A673 (cell line): ENCODE results near the gene NETO2. TPM values are rescaled to one million over a fixed set of nuclear protein-coding genes. Genes with fewer than 3 reads are reported as not detected.
"Not testable (repeated sequence)": the region's sequence is repeated elsewhere in the genome, so short reads cannot be mapped to it uniquely, and the experiment has no call there.

Experiments used
- BruUV-seq: library from RNA; stranded (reverse); fragments of 400-500 nt; replicated peaks from 2 replicates; lab custom pipeline; 2021; lab: Mats Ljungman, UMichigan
- CTCF ChIA-PET: fragments of 300-600 bp; sonication (Branson Sonifier 250); formaldehyde crosslinking; loops from one replicate; lab custom pipeline; 2022; ENCODE audit warnings: antibody characterized with exemption; lab: Charles Lee
- POLR2A ChIA-PET: fragments of 300-600 bp; sonication (Branson Sonifier 250); formaldehyde crosslinking; loops from one replicate; lab custom pipeline; 2022; ENCODE audit warnings: antibody characterized with exemption; ENCODE audit not compliant: low non-redundant PET; lab: Charles Lee
- DNase-seq: peaks from one replicate; pipeline ENCODE4 v3.0.0-alpha.2; 2015; ENCODE audit warnings: low spot score
- H3K27ac ChIP-seq: fragments of 200-600 bp; sonication (generic); 2 replicates; pipeline ENCODE4 v1.5.1; 2016; ENCODE audit warnings: mixed run types, low read depth, mild to moderate bottlenecking, mixed read lengths, antibody characterized with exemption, low read length; ENCODE audit not compliant: poor library complexity, severe bottlenecking
- H3K27me3 ChIP-seq: fragments of 200-600 bp; sonication (generic); replicated peaks from 2 replicates; pipeline ENCODE4 v1.6.1; 2017; ENCODE audit warnings: mixed run types, low read depth, mild to moderate bottlenecking, mixed read lengths, antibody characterized with exemption, low read length; ENCODE audit not compliant: insufficient read depth, poor library complexity
- H3K36me3 ChIP-seq: fragments of 200-600 bp; sonication (generic); 2 replicates; pipeline ENCODE4 v1.6.1; 2016; ENCODE audit warnings: mixed run types, mild to moderate bottlenecking, mixed read lengths, antibody characterized with exemption, low read length; ENCODE audit not compliant: insufficient read depth, poor library complexity, severe bottlenecking
- H3K4me1 ChIP-seq: fragments of 200-600 bp; sonication (generic); 2 replicates; pipeline ENCODE4 v1.6.1; 2017; ENCODE audit warnings: mixed run types, mild to moderate bottlenecking, mixed read lengths, antibody characterized with exemption, low read length; ENCODE audit not compliant: insufficient read depth, poor library complexity, severe bottlenecking
- H3K4me3 ChIP-seq: fragments of 200-600 bp; sonication (generic); 2 replicates; pipeline ENCODE4 v1.5.1; 2016; ENCODE audit warnings: low read depth, mixed run types, mild to moderate bottlenecking, mixed read lengths, low read length; ENCODE audit not compliant: poor library complexity, severe bottlenecking
- H3K9me3 ChIP-seq: fragments of 200-600 bp; sonication (generic); 2 replicates; pipeline ENCODE4 v1.6.1; 2016; ENCODE audit warnings: mixed run types, low read depth, mild to moderate bottlenecking, mixed read lengths, antibody characterized with exemption, low read length; ENCODE audit not compliant: poor library complexity, severe bottlenecking
- EZH2 ChIP-seq: fragments of 200-600 bp; sonication (generic); IDR thresholded peaks from 2 replicates; pipeline ENCODE4 v1.6.1; 2017; ENCODE audit warnings: borderline replicate concordance, low read depth, mild to moderate bottlenecking, mixed read lengths, antibody characterized with exemption, low read length; ENCODE audit not compliant: poor library complexity, severe bottlenecking
- intact Hi-C: fragments of 100-400 bp; cut with micrococcal nuclease; formaldehyde crosslinking; loops from one replicate; pipeline ENCODE4 v1.10.0; 2022; ENCODE audit not compliant: unreplicated experiment
- total RNA-seq: library from RNA; stranded (reverse); gene quantifications from 2 replicates; pipeline ENCODE4 v1.2.3, GENCODE V29; 2021
- TF ChIP-seq, protein P1 (sequence below): fragments of 300-800, 200-600 bp; sonication (generic); conservative IDR thresholded peaks from 2 replicates; pipeline ENCODE4 v1.5.1; 2017; ENCODE audit warnings: low read depth, mild to moderate bottlenecking, antibody characterized with exemption, low read length, moderate library complexity, mixed read lengths

Gene NETO2
- total RNA-seq, 1 experiment from 2014 or later: 68.7 TPM

DNA sequence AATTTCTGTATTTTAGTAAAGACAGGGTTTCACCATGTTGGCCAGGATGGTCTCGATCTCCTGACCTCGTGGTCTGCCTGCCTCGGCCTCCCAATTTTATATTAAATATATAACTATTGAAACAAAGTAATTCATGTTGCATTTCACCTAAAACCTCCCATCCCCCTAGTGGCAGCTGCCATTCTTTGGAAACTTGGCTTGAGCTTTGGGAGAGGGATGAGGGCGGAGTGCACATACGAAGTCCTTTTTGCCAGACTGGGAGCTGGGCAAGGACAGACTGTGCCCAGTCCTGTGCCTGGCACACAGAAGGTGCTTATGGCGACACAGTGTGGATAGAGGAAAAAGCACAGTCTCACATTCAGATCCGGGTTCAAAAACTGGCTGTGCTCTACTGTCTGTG is 83.8 kb downstream of the NETO2 start:
- Histone ChIP-seq H3K27me3 (no peaks in the 10 kb centered on the region), H3K9me3 (no peaks in the 10 kb centered on the region), H3K4me1 (peaks cover 8% of the 10 kb centered on the region), H3K36me3 (no peaks in the 10 kb centered on the region), H3K27ac (no peak overlapping the region), H3K4me3 (no peak overlapping the region)
- CTCF ChIA-PET: no interaction called here
- POLR2A ChIA-PET: no interaction called here
- TF ChIP-seq EZH2: no peak
- TF ChIP-seq, protein P1, sequence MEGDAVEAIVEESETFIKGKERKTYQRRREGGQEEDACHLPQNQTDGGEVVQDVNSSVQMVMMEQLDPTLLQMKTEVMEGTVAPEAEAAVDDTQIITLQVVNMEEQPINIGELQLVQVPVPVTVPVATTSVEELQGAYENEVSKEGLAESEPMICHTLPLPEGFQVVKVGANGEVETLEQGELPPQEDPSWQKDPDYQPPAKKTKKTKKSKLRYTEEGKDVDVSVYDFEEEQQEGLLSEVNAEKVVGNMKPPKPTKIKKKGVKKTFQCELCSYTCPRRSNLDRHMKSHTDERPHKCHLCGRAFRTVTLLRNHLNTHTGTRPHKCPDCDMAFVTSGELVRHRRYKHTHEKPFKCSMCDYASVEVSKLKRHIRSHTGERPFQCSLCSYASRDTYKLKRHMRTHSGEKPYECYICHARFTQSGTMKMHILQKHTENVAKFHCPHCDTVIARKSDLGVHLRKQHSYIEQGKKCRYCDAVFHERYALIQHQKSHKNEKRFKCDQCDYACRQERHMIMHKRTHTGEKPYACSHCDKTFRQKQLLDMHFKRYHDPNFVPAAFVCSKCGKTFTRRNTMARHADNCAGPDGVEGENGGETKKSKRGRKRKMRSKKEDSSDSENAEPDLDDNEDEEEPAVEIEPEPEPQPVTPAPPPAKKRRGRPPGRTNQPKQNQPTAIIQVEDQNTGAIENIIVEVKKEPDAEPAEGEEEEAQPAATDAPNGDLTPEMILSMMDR: no peak
- intact Hi-C loops: no loop called here
- DNase-seq: no peak
- BruUV-seq: no TSS peak

DNA sequence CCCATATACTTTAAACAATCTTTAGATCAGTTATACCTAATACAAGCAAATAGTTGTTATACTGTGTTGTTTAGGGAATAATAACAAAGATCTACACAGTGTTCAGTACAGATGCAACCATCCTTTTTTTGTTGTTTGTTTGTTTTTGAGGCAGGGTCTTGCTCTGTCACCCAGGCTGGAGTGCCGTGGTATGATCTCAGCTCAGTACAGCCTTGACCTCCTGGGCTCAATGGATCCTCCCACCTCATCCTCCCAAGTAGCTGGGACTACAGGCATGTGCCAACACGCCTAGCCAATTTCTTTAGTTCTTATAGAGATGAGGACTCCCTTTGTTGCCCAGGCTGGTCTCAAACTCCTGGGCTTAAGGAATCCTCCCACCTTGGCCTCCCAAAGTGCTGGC is 84.6 kb downstream of the NETO2 start:
- H3K36me3 ChIP-seq, BruUV-seq, POLR2A ChIA-PET, H3K4me1 ChIP-seq, CTCF ChIA-PET, H3K27ac ChIP-seq, H3K27me3 ChIP-seq, H3K4me3 ChIP-seq, DNase-seq, intact Hi-C loops, H3K9me3 ChIP-seq: not testable (repeated sequence)

DNA sequence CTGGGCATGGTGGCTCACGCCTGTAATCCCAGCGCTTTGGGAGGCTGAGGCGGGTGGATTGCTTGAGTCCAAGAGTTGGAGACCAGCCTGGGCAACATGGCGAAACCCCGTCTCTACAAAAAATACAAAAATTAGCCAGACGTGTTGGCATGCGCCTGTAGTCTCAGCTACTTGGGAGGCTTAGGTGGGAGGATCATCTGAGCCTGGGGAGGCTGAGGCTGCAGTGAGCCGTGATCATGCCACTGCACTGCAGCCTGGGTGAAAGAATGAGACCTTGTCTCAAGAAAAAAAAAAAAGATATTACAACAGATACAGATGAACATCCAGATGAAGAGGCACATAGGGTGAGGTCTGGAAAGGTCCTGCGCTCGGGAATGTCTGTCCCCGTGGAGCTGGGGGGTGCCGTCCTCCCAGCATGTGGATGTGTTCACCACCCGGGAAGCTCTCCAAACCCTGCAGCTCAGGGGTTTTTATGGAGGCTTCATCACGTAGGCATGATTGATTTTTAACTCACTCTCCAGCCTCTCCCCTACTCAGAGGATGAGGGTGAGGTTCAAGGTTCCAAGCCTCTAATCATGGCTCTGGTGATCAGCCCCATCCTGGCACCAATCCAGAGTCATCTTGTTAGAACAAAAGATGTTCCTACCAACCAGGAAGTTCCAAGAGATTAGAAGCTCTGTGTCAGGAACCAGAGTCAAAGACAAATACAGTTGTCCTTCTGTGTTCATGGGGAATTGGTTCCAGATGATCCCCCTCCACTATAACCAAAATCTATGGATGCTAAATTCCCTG is 85.3 kb downstream of the NETO2 start:
- TF ChIP-seq EZH2: no peak
- TF ChIP-seq, protein P1: no peak
- H3K27me3 ChIP-seq: no peaks in the 10 kb centered on the region
- H3K4me3 ChIP-seq: no peak overlapping the region
- CTCF ChIA-PET: no interaction called here
- BruUV-seq: no TSS peak
- DNase-seq: peak; percentile 57
- POLR2A ChIA-PET: no interaction called here
- H3K36me3 ChIP-seq: no peaks in the 10 kb centered on the region
- intact Hi-C loops: no loop called here
- peaks cover 8% of the 10 kb centered on the region for H3K4me1 ChIP-seq
- H3K27ac ChIP-seq: no peak overlapping the region
- no peaks in the 10 kb centered on the region for H3K9me3 ChIP-seq

DNA sequence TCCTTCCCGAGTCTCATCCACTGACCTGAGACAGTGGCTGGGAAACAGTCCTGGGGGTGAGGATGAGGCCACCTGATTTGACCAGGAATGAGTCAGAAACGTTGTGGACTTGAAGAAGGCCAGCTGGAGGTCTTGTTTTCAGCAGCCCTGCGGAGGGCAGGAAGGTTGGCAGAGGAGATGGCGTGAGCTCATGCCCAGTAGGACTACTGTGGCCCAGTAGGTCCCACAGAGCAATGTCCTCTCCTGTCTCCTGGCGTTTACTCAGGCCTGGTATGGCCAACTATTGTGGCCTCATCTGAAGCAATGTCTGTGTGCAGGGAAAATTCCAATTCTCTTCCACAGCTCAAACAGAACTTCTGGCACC is 86.1 kb downstream of the NETO2 start:
- H3K9me3 ChIP-seq: no peaks in the 10 kb centered on the region
- ChIA-PET POLR2A (no interaction called here), CTCF (no interaction called here)
- no peak overlapping the region for H3K27ac ChIP-seq
- peaks cover 8% of the 10 kb centered on the region for H3K4me1 ChIP-seq
- BruUV-seq: no TSS peak
- no peaks in the 10 kb centered on the region for H3K36me3 ChIP-seq
- no peak for DNase-seq
- H3K4me3 ChIP-seq: no peak overlapping the region
- no peaks in the 10 kb centered on the region for H3K27me3 ChIP-seq
- TF ChIP-seq, protein P1: no peak
- no peak for TF ChIP-seq EZH2
- intact Hi-C loops: no loop called here
